Cardiac fibroblast (primary cell): ENCODE data around the gene CBR1.

ENCODE experiments used
- DNase-seq, 2 donors: peaks; one replicate each; pipeline versions ENCODE4 v3.0.0 to v3.0.0-alpha.2; 2010; ENCODE audit warnings: low read depth in 2 of 2
- H3K4me3 ChIP-seq, 2 donors: replicated peaks in 1 of 2; 1 replicate in 1 of 2; 2 replicates in 1 of 2; pipeline ENCODE4 v1.5.1; 2011; ENCODE audit warnings: low read depth in 2 of 2, low read length in 2 of 2, mild to moderate bottlenecking in 2 of 2, moderate library complexity in 1 of 2
- CTCF ChIP-seq: IDR thresholded peaks from one replicate; pipeline ENCODE4 v1.5.1; 2011; ENCODE audit warnings: low read depth, mild to moderate bottlenecking, low read length, inconsistent platforms

Gene CBR1

GRCh38 chr21:36038701-36039497, 30.9 kb upstream of the CBR1 start:
- no peak overlapping the region for H3K4me3 ChIP-seq
- no peak for DNase-seq
- no peak for TF ChIP-seq CTCF

- no peak for DNase-seq
- no peak overlapping the region for H3K4me3 ChIP-seq
- no peak for TF ChIP-seq CTCF
Observed at GRCh38 chr21:36039861-36040260, 30.0 kb upstream of the CBR1 start.

- no peak for DNase-seq
- no peak overlapping the region for H3K4me3 ChIP-seq
- TF ChIP-seq CTCF, result no peak
Observed at GRCh38 chr21:36040389-36040788, 29.4 kb upstream of the CBR1 start.

- no peak for TF ChIP-seq CTCF
- H3K4me3 ChIP-seq, result no peak overlapping the region
- no peak for DNase-seq
Observed at GRCh38 chr21:36041910-36042309, 27.9 kb upstream of the CBR1 start.

GRCh38 chr21:36044056-36044455, 25.8 kb upstream of the CBR1 start:
- TF ChIP-seq CTCF, result no peak

GRCh38 chr21:36045993-36046392, 23.8 kb upstream of the CBR1 start:
- no peak for TF ChIP-seq CTCF
- no peak overlapping the region for H3K4me3 ChIP-seq
- no peak for DNase-seq

More at GRCh38 chr21:36044056-36044455, 25.8 kb upstream of the CBR1 start:
- no peak for DNase-seq
- H3K4me3 ChIP-seq, result no peak overlapping the region

GRCh38 chr21:36047139-36047538, 22.7 kb upstream of the CBR1 start:
- H3K4me3 ChIP-seq, result no peak overlapping the region
- no peak for TF ChIP-seq CTCF
- no peak for DNase-seq
